OCI-LY1 (cell line): Measurements from ENCODE around the gene STX8.

Experiments used
- H2AFZ ChIP-seq: fragments of 200-600 bp; sonication (generic), shearing (Covaris generic); 2 replicates; pipeline ENCODE4 v1.6.0; 2014; ENCODE audit warnings: antibody characterized with exemption, mild to moderate bottlenecking, low read length
- H3F3A ChIP-seq: fragments of 200-600 bp; sonication (generic), shearing (Covaris generic); 2 replicates; pipeline ENCODE4 v1.6.0; 2014; ENCODE audit warnings: mild to moderate bottlenecking, antibody characterized with exemption, low read length, moderate library complexity; ENCODE audit not compliant: insufficient read depth
- H3K27ac ChIP-seq: fragments of 200-600 bp; sonication (generic); 2 replicates; pipeline ENCODE4 v1.5.1; 2014; ENCODE audit warnings: low read length, mixed run types, mild to moderate bottlenecking, low read depth; ENCODE audit not compliant: poor library complexity, severe bottlenecking
- H3K27me3 ChIP-seq: fragments of 200-600 bp; sonication (generic); 2 replicates; pipeline ENCODE4 v1.6.0; 2014; ENCODE audit warnings: antibody characterized with exemption, mild to moderate bottlenecking, low read length, moderate library complexity; ENCODE audit not compliant: insufficient read depth
- H3K36me3 ChIP-seq: fragments of 200-600 bp; sonication (generic); 2 replicates; pipeline ENCODE4 v1.6.1; 2014; ENCODE audit warnings: mild to moderate bottlenecking, antibody characterized with exemption, low read length, moderate library complexity, mixed read lengths; ENCODE audit not compliant: insufficient read depth
- H3K4me1 ChIP-seq: fragments of 200-600 bp; sonication (generic); 2 replicates; pipeline ENCODE4 v1.5.1; 2014; ENCODE audit warnings: mild to moderate bottlenecking, low read length, moderate library complexity; ENCODE audit not compliant: insufficient read depth, severe bottlenecking
- H3K4me2 ChIP-seq: fragments of 200-600 bp; sonication (generic), shearing (Covaris generic); 2 replicates; pipeline ENCODE4 v1.6.1; 2014; ENCODE audit warnings: low read length
- H3K4me3 ChIP-seq: fragments of 200-600 bp; sonication (generic); 2 replicates; pipeline ENCODE4 v1.5.1; 2014; ENCODE audit warnings: low read length, low read depth, mild to moderate bottlenecking, mixed read lengths; ENCODE audit not compliant: poor library complexity, severe bottlenecking
- H3K79me2 ChIP-seq: fragments of 200-600 bp; shearing (Covaris generic); 2 replicates; pipeline ENCODE4 v1.6.1; 2016; ENCODE audit warnings: mixed run types, low read length, mixed read lengths; ENCODE audit not compliant: insufficient read depth
- H3K9ac ChIP-seq: fragments of 200-600 bp; sonication (generic), shearing (Covaris generic); 2 replicates; pipeline ENCODE4 v1.6.1; 2014; ENCODE audit warnings: mild to moderate bottlenecking, low read length, mixed read lengths
- H3K9me2 ChIP-seq: fragments of 200-600 bp; sonication (generic), shearing (Covaris generic); 2 replicates; pipeline ENCODE4 v1.6.1; 2014; ENCODE audit warnings: low read depth, mild to moderate bottlenecking, low read length, mixed read lengths
- H3K9me3 ChIP-seq: fragments of 200-600 bp; shearing (Covaris generic); 2 replicates; pipeline ENCODE4 v1.6.1; 2014; ENCODE audit warnings: low read length, mixed read lengths
- H4K20me1 ChIP-seq: fragments of 200-600 bp; sonication (generic), shearing (Covaris generic); 2 replicates; pipeline ENCODE4 v1.6.0; 2016; ENCODE audit warnings: mild to moderate bottlenecking, low read length; ENCODE audit not compliant: insufficient read depth
- CTCF ChIP-seq: fragments of 200-600 bp; sonication (generic), shearing (Covaris generic); IDR thresholded peaks from 2 replicates; pipeline ENCODE4 v1.5.1; 2017; ENCODE audit warnings: mild to moderate bottlenecking, antibody characterized with exemption, low read length, moderate library complexity, mixed read lengths
- EZH2 ChIP-seq: fragments of 200-600 bp; sonication (generic), shearing (Covaris generic); IDR thresholded peaks from 2 replicates; pipeline ENCODE4 v1.8.0; 2017; ENCODE audit warnings: borderline replicate concordance, mixed run types, mild to moderate bottlenecking, antibody characterized with exemption, low read length, moderate library complexity, mixed read lengths

The STX8 gene

GRCh38 chr17:9315360-9315759 lies 260.3 kb downstream of the STX8 start:
- Histone ChIP-seq H3F3A (no peaks in the 10 kb centered on the region), H2AFZ (no peak overlapping the region)

GRCh38 chr17:9313346-9313745 lies 262.3 kb downstream of the STX8 start:
- H4K20me1 ChIP-seq: no peaks in the 10 kb centered on the region
- H3K9me2 ChIP-seq: no peaks in the 10 kb centered on the region
- no peak overlapping the region for H3K4me2 ChIP-seq
- TF ChIP-seq EZH2 (no peak), CTCF (no peak)
- no peaks in the 10 kb centered on the region for H3K79me2 ChIP-seq
- no peaks in the 10 kb centered on the region for H3K27me3 ChIP-seq
- H3K27ac ChIP-seq: no peak overlapping the region
- no peak overlapping the region for H3K4me3 ChIP-seq
- H3K9ac ChIP-seq: no peak overlapping the region
- H3K4me1 ChIP-seq: no peaks in the 10 kb centered on the region
- no peak overlapping the region for H2AFZ ChIP-seq
- no peaks in the 10 kb centered on the region for H3K9me3 ChIP-seq
- no peaks in the 10 kb centered on the region for H3K36me3 ChIP-seq
- no peaks in the 10 kb centered on the region for H3F3A ChIP-seq

More at GRCh38 chr17:9315360-9315759, 260.3 kb downstream of the STX8 start:
- H3K9me2 ChIP-seq: no peaks in the 10 kb centered on the region
- no peak overlapping the region for H3K9ac ChIP-seq
- H3K4me3 ChIP-seq: no peak overlapping the region
- H3K27me3 ChIP-seq: no peaks in the 10 kb centered on the region
- H3K4me2 ChIP-seq: no peak overlapping the region
- H3K36me3 ChIP-seq: no peaks in the 10 kb centered on the region
- H3K9me3 ChIP-seq: peaks cover 2% of the 10 kb centered on the region; the same call in 1 of the 2 replicates
- TF ChIP-seq EZH2: no peak
- no peak for TF ChIP-seq CTCF
- H3K27ac ChIP-seq: no peak overlapping the region
- no peaks in the 10 kb centered on the region for H4K20me1 ChIP-seq
- no peaks in the 10 kb centered on the region for H3K4me1 ChIP-seq
- H3K79me2 ChIP-seq: no peaks in the 10 kb centered on the region

GRCh38 chr17:9309216-9309615 lies 266.4 kb downstream of the STX8 start:
- H3F3A ChIP-seq: no peaks in the 10 kb centered on the region
- H3K4me3 ChIP-seq: no peak overlapping the region
- H3K4me2 ChIP-seq: no peak overlapping the region
- H3K36me3 ChIP-seq: no peaks in the 10 kb centered on the region
- no peaks in the 10 kb centered on the region for H3K27me3 ChIP-seq
- no peaks in the 10 kb centered on the region for H4K20me1 ChIP-seq
- no peak overlapping the region for H3K27ac ChIP-seq
- no peaks in the 10 kb centered on the region for H3K9me3 ChIP-seq
- H3K9ac ChIP-seq: no peak overlapping the region
- no peaks in the 10 kb centered on the region for H3K4me1 ChIP-seq
- no peak overlapping the region for H2AFZ ChIP-seq
- TF ChIP-seq CTCF (no peak), EZH2 (no peak)
- no peaks in the 10 kb centered on the region for H3K79me2 ChIP-seq
- H3K9me2 ChIP-seq: no peaks in the 10 kb centered on the region
